MM.1S (cell line): ENCODE results near the gene RAB11A.

Experiments
- EZH2 ChIP-seq: fragments of 300-600 bp; sonication (generic); optimal IDR thresholded peaks from 2 replicates; pipeline ENCODE3; 2017; ENCODE audit warnings: low read depth, mild to moderate bottlenecking, antibody characterized with exemption, low read length, mixed read lengths
- EZH2phosphoT487 ChIP-seq: fragments of 300-600 bp; sonication (generic); IDR thresholded peaks from 2 replicates; pipeline ENCODE4 v1.6.1; 2018; ENCODE audit warnings: antibody characterized with exemption, low read length
- TF ChIP-seq, protein P1 (sequence below): fragments of 300-600 bp; sonication (generic); IDR thresholded peaks from 2 replicates; pipeline ENCODE4 v1.5.1; 2016; ENCODE audit warnings: antibody characterized with exemption, low read length, mixed read lengths

DNA sequence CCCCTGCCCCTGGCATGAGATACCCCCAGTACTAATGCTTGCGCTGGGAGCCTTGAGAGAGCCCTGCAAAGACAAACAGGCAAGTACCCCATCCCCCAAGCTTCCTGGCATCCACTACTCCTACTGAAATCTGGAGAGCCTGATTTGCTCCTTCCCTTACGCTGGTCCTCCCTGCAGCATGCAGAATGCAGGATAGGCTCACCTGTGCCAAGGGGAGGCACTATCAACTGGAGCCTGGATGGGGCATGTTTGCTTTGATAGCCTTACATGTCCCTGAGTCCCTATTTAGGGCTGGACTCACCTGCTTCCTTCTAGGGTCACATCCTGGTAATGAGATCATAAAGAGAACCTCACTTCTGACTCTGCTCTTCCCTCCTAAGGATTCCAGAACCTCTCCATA, 42.9 kb downstream of the RAB11A start:
- no peak for TF ChIP-seq EZH2
- TF ChIP-seq, protein P1, sequence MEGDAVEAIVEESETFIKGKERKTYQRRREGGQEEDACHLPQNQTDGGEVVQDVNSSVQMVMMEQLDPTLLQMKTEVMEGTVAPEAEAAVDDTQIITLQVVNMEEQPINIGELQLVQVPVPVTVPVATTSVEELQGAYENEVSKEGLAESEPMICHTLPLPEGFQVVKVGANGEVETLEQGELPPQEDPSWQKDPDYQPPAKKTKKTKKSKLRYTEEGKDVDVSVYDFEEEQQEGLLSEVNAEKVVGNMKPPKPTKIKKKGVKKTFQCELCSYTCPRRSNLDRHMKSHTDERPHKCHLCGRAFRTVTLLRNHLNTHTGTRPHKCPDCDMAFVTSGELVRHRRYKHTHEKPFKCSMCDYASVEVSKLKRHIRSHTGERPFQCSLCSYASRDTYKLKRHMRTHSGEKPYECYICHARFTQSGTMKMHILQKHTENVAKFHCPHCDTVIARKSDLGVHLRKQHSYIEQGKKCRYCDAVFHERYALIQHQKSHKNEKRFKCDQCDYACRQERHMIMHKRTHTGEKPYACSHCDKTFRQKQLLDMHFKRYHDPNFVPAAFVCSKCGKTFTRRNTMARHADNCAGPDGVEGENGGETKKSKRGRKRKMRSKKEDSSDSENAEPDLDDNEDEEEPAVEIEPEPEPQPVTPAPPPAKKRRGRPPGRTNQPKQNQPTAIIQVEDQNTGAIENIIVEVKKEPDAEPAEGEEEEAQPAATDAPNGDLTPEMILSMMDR, result no peak
- no peak for TF ChIP-seq EZH2phosphoT487
